H9 (cell line): ENCODE measurements around the gene TPCN2. TPM values are rescaled to one million over a fixed set of nuclear protein-coding genes. Genes with fewer than 3 reads are reported as not detected.

Experiments used
- DNase-seq: peaks from one replicate; pipeline ENCODE4 v3.0.0-alpha.2; 2017
- H2AFZ ChIP-seq: one replicate; pipeline ENCODE4 v1.6.1; 2013; ENCODE audit warnings: mild to moderate bottlenecking, low read length, control low read depth, moderate library complexity
- H2AK5ac ChIP-seq: 2 replicates; pipeline ENCODE4 v1.6.1; 2013; ENCODE audit warnings: low read length, control low read depth, mixed read lengths; ENCODE audit not compliant: insufficient read length
- H2BK120ac ChIP-seq: one replicate; pipeline ENCODE4 v1.6.1; 2013; ENCODE audit warnings: low read depth, mild to moderate bottlenecking, low read length, control low read depth, inconsistent platforms; ENCODE audit not compliant: poor library complexity, severe bottlenecking
- H2BK12ac ChIP-seq: 2 replicates; pipeline ENCODE4 v1.6.1; 2013; ENCODE audit warnings: low read length, control low read depth, mixed read lengths, low read depth; ENCODE audit not compliant: insufficient read length
- H2BK15ac ChIP-seq: 2 replicates; pipeline ENCODE4 v1.6.1; 2013; ENCODE audit warnings: low read depth, low read length, control low read depth
- H2BK20ac ChIP-seq: one replicate; pipeline ENCODE4 v1.6.1; 2013; ENCODE audit warnings: low read depth, mild to moderate bottlenecking, low read length, control low read depth, inconsistent platforms; ENCODE audit not compliant: poor library complexity, severe bottlenecking
- H2BK5ac ChIP-seq: 2 replicates; pipeline ENCODE4 v1.6.1; 2013; ENCODE audit warnings: low read length, control low read depth, mixed read lengths; ENCODE audit not compliant: insufficient read length
- H3K14ac ChIP-seq: 2 replicates; pipeline ENCODE4 v1.6.1; 2013; ENCODE audit warnings: low read length, control low read depth; ENCODE audit not compliant: insufficient read depth
- H3K18ac ChIP-seq: 2 replicates; pipeline ENCODE4 v1.6.1; 2013; ENCODE audit warnings: low read depth, mild to moderate bottlenecking, mixed read lengths, low read length, control low read depth; ENCODE audit not compliant: insufficient read length
- H3K23ac ChIP-seq: 2 replicates; pipeline ENCODE4 v1.6.1; 2013; ENCODE audit warnings: low read length, control low read depth, mixed read lengths, low read depth; ENCODE audit not compliant: insufficient read length
- H3K23me2 ChIP-seq: 2 replicates; pipeline ENCODE4 v1.6.1; 2013; ENCODE audit warnings: low read depth, mild to moderate bottlenecking, mixed read lengths, low read length, control low read depth; ENCODE audit not compliant: insufficient read length, poor library complexity, severe bottlenecking
- H3K27ac ChIP-seq: 2 replicates; pipeline ENCODE4 v1.5.1; 2013; ENCODE audit warnings: low read length, control low read depth, mixed read lengths, low read depth; ENCODE audit not compliant: insufficient read length
- H3K27me3 ChIP-seq: 2 replicates; pipeline ENCODE4 v1.6.1; 2013; ENCODE audit warnings: low read length, control low read depth, inconsistent platforms; ENCODE audit not compliant: insufficient read depth
- H3K4ac ChIP-seq: 2 replicates; pipeline ENCODE4 v1.6.1; 2013; ENCODE audit warnings: low read depth, mild to moderate bottlenecking, control low read depth, inconsistent platforms, low read length, moderate library complexity
- H3K4me1 ChIP-seq: 2 replicates; pipeline ENCODE4 v1.6.1; 2013; ENCODE audit warnings: low read length, control low read depth, inconsistent platforms; ENCODE audit not compliant: insufficient read depth
- H3K4me2 ChIP-seq: 2 replicates; pipeline ENCODE4 v1.6.1; 2013; ENCODE audit warnings: low read length, control low read depth, mixed read lengths; ENCODE audit not compliant: insufficient read length, insufficient read depth
- H3K56ac ChIP-seq: 2 replicates; pipeline ENCODE4 v1.6.1; 2013; ENCODE audit warnings: low read depth, mild to moderate bottlenecking, mixed read lengths, low read length, control low read depth; ENCODE audit not compliant: insufficient read length
- H3K79me1 ChIP-seq: 2 replicates; pipeline ENCODE4 v1.6.1; 2013; ENCODE audit warnings: low read depth, mild to moderate bottlenecking, moderate library complexity, low read length, control low read depth, inconsistent platforms; ENCODE audit not compliant: insufficient read depth, poor library complexity, severe bottlenecking
- H3K79me2 ChIP-seq: 2 replicates; pipeline ENCODE4 v1.6.1; 2013; ENCODE audit warnings: low read length, control low read depth, inconsistent platforms; ENCODE audit not compliant: insufficient read depth
- H3K9ac ChIP-seq: 2 replicates; pipeline ENCODE4 v1.6.1; 2013; ENCODE audit warnings: low read length, control low read depth, mixed read lengths; ENCODE audit not compliant: insufficient read length; ENCODE audit errors: extremely low read depth
- H3K9me3 ChIP-seq: one replicate; pipeline ENCODE4 v1.6.1; 2013; ENCODE audit warnings: low read depth, low read length, inconsistent platforms; ENCODE audit not compliant: control insufficient read depth
- H3T11ph ChIP-seq: one replicate; pipeline ENCODE4 v1.6.1; 2013; ENCODE audit warnings: mild to moderate bottlenecking, low read length, control low read depth, inconsistent platforms
- H4K20me1 ChIP-seq: one replicate; pipeline ENCODE4 v1.6.1; 2013; ENCODE audit not compliant: control insufficient read depth, insufficient read length, insufficient read depth
- H4K5ac ChIP-seq: 2 replicates; pipeline ENCODE4 v1.6.1; 2013; ENCODE audit warnings: low read depth, mild to moderate bottlenecking, mixed read lengths, low read length, control low read depth; ENCODE audit not compliant: insufficient read length
- H4K8ac ChIP-seq: replicated peaks from 2 replicates; pipeline ENCODE4 v1.6.1; 2013; ENCODE audit warnings: low read length, control low read depth, mixed read lengths, low read depth; ENCODE audit not compliant: insufficient read length
- H4K91ac ChIP-seq: 2 replicates; pipeline ENCODE4 v1.6.1; 2013; ENCODE audit warnings: low read depth, mild to moderate bottlenecking, moderate library complexity, mixed read lengths, low read length, control low read depth; ENCODE audit not compliant: insufficient read length
- H3K27ac Mint-ChIP-seq, 3 experiments: 2 replicates in 2 of 3; 3 replicates in 1 of 3; pipeline ENCODE4 v1.8.0; 2020 to 2021; ENCODE audit warnings: mixed read lengths in 3 of 3, mild to moderate bottlenecking in 1 of 3, moderate library complexity in 1 of 3
- H3K27me3 Mint-ChIP-seq: 2 replicates; pipeline ENCODE4 v1.8.0; 2021; ENCODE audit warnings: low read depth, mild to moderate bottlenecking, moderate library complexity, mixed read lengths
- H3K36me3 Mint-ChIP-seq, 3 experiments: 2 replicates in 2 of 3; 3 replicates in 1 of 3; pipeline ENCODE4 v1.8.0; 2020 to 2021; ENCODE audit warnings: low read depth in 3 of 3, mixed read lengths in 3 of 3; ENCODE audit not compliant: insufficient read depth in 1 of 3
- H3K4me1 Mint-ChIP-seq, 2 experiments: 2 replicates each; pipeline ENCODE4 v1.8.0; 2020; ENCODE audit warnings: mixed read lengths in 2 of 2
- H3K4me3 Mint-ChIP-seq, 2 experiments: 2 replicates in 1 of 2; 3 replicates in 1 of 2; pipeline ENCODE4 v1.8.0; 2020 to 2021; ENCODE audit warnings: mild to moderate bottlenecking in 2 of 2, mixed read lengths in 2 of 2, moderate library complexity in 1 of 2
- H3K9me3 Mint-ChIP-seq, 2 experiments: 2 replicates in 1 of 2; 3 replicates in 1 of 2; pipeline ENCODE4 v1.8.0; 2020; ENCODE audit warnings: mild to moderate bottlenecking in 2 of 2, mixed read lengths in 2 of 2, moderate library complexity in 1 of 2
- CTCF ChIP-seq: fragments of 200-600 bp; sonication (generic); conservative IDR thresholded peaks from 3 replicates; pipeline ENCODE4 v1.8.0; 2021; ENCODE audit warnings: antibody characterized with exemption, mild to moderate bottlenecking
- WGBS: extraction: QIAGEN DNeasy Blood & Tissue Kit; methylation state at CpG from one replicate; pipeline ENCODE4 v1.1.7; 2013; ENCODE audit warnings: missing lambda C conversion rate, low lambda C conversion rate, mixed read lengths; ENCODE audit not compliant: insufficient read length; ENCODE audit errors: extremely low coverage; 5-methylcytosine and 5-hydroxymethylcytosine counted together
- total RNA-seq: library from RNA; stranded (reverse); gene quantifications from 2 replicates; pipeline ENCODE4 v1.2.1, GENCODE V29; 2021

TPCN2 gene
- total RNA-seq, 1 experiment from 2014 or later, result 16.8 TPM

- no peak overlapping the region for H3K4me3 Mint-ChIP-seq
- H3T11ph ChIP-seq, result no peak overlapping the region
- no peaks in the 10 kb centered on the region for H3K23me2 ChIP-seq
- H3K56ac ChIP-seq, result no peak overlapping the region
- H3K79me2 ChIP-seq, result no peaks in the 10 kb centered on the region
- H4K5ac ChIP-seq, result no peak overlapping the region
- no peak overlapping the region for H3K23ac ChIP-seq
- no peak for TF ChIP-seq CTCF
- peak overlapping the region in 1 of 3 experiments; percentile 90; a peak in 1 of 7 replicates for H3K27ac Mint-ChIP-seq
- H2BK5ac ChIP-seq, result no peak overlapping the region
- H4K91ac ChIP-seq, result no peak overlapping the region
- H3K4ac ChIP-seq, result no peak overlapping the region
- no peak overlapping the region for H3K14ac ChIP-seq
- H3K4me1 ChIP-seq, result no peaks in the 10 kb centered on the region
- peaks cover 3 to 24% (median 19%) of the 10 kb centered on the region in 3 experiments; a peak in 6 of 7 replicates for H3K36me3 Mint-ChIP-seq
- H3K9me3 ChIP-seq, result no peaks in the 10 kb centered on the region
- no peaks in the 10 kb centered on the region for H3K27me3 ChIP-seq
- no peak overlapping the region for H4K8ac ChIP-seq
- no peak overlapping the region for H3K4me2 ChIP-seq
- H2BK120ac ChIP-seq, result no peak overlapping the region
- no peaks in the 10 kb centered on the region for H4K20me1 ChIP-seq
- no peaks in the 10 kb centered on the region for H3K27me3 Mint-ChIP-seq
- no peak overlapping the region for H3K9ac ChIP-seq
- no peak overlapping the region for H2BK12ac ChIP-seq
- H3K18ac ChIP-seq, result no peak overlapping the region
- no peak overlapping the region for H2AK5ac ChIP-seq
- H3K79me1 ChIP-seq, result no peaks in the 10 kb centered on the region
- H3K4me1 Mint-ChIP-seq, result peaks cover 0 to 3% of the 10 kb centered on the region in 2 experiments; a peak in 1 of 4 replicates
- WGBS, result no CpG with 5 or more reads among the region's 8 CpGs
- H2BK20ac ChIP-seq, result no peak overlapping the region
- H2BK15ac ChIP-seq, result no peak overlapping the region
- H2AFZ ChIP-seq, result no peak overlapping the region
- no peak for DNase-seq
- H3K27ac ChIP-seq, result no peak overlapping the region
- no peaks in the 10 kb centered on the region for H3K9me3 Mint-ChIP-seq
Measured at GRCh38 chr11:69073469-69073868, 24.7 kb downstream of the TPCN2 start.
